AG04450 (cell line): Measurements from ENCODE around the gene STIP1. TPM values are rescaled to one million over a fixed set of nuclear protein-coding genes. Genes with fewer than 3 reads are reported as not detected.
A peak's percentile ranks its signal among the peaks of the same experiment; 100 is the strongest.

Experiments
- CTCF ChIA-PET: fragments of 300-600, 350-600 bp; formaldehyde crosslinking; extraction: SDS; loops from one replicate; lab custom pipeline; 2022; ENCODE audit warnings: antibody characterized with exemption, inconsistent platforms; lab: Charles Lee
- POLR2A ChIA-PET: fragments of 350-600 bp; formaldehyde crosslinking; extraction: SDS; loops from one replicate; lab custom pipeline; 2021; ENCODE audit warnings: antibody characterized with exemption, inconsistent platforms; lab: Yijun Ruan, JAX
- DNase-seq: peaks from one replicate; pipeline ENCODE4 v3.0.0-alpha.2; 2011; ENCODE audit warnings: low read depth, low spot score
- H3K27ac ChIP-seq: one replicate; pipeline ENCODE4 v1.5.1; 2012; ENCODE audit warnings: low read depth, low read length, control low read depth
- H3K27me3 ChIP-seq: one replicate; pipeline ENCODE4 v1.6.0; 2012; ENCODE audit warnings: low read length; ENCODE audit not compliant: control insufficient read depth, insufficient read depth
- H3K4me3 ChIP-seq: 2 replicates; pipeline ENCODE4 v1.5.1; 2011; ENCODE audit warnings: mild to moderate bottlenecking, low read depth, low read length, control low read depth
- H3K9me3 ChIP-seq: 2 replicates; pipeline ENCODE4 v1.5.1; 2012; ENCODE audit warnings: low read length; ENCODE audit not compliant: control insufficient read depth, insufficient read depth
- CTCF ChIP-seq: IDR thresholded peaks from 2 replicates; pipeline ENCODE4 v1.5.1; 2011; ENCODE audit warnings: low read depth, low read length, control low read depth, inconsistent platforms
- polyA plus RNA-seq: library from polyadenylated mRNA; depleted of rRNA; stranded (reverse); fragments of >200 nt; gene quantifications from 2 replicates; pipeline ENCODE4 v1.2.3, GENCODE V29; 2011

STIP1 gene
- polyA plus RNA-seq, 1 experiment: 171 TPM

- TF ChIP-seq CTCF: no peak
- ChIA-PET CTCF (no interaction called here), POLR2A (no interaction called here)
- Histone ChIP-seq H3K27me3 (no peaks in the 10 kb centered on the region), H3K4me3 (no peak overlapping the region), H3K27ac (no peak overlapping the region), H3K9me3 (peaks cover 4% of the 10 kb centered on the region; the same call in 1 of the 2 replicates)
- no peak for DNase-seq
These were observed 51.5 kb downstream of the STIP1 start for GRCh38 chr11:64237484-64237951.

GRCh38 chr11:64238076-64238475 lies 52.1 kb downstream of the STIP1 start:
- H3K4me3 ChIP-seq: no peak overlapping the region
- TF ChIP-seq CTCF: no peak
- DNase-seq: no peak
- no peaks in the 10 kb centered on the region for H3K27me3 ChIP-seq
- no peak overlapping the region for H3K27ac ChIP-seq
- ChIA-PET CTCF (no interaction called here), POLR2A (interaction anchor here (0.6 kb wide), 1 partner anchor 243 kb away, joined by 3 read pairs; no protein-coding TSS in a partner anchor)
- peaks cover 4% of the 10 kb centered on the region; the same call in 1 of the 2 replicates for H3K9me3 ChIP-seq

- Histone ChIP-seq H3K27me3 (no peaks in the 10 kb centered on the region), H3K27ac (no peak overlapping the region), H3K4me3 (no peak overlapping the region), H3K9me3 (peaks cover 4% of the 10 kb centered on the region; the same call in 1 of the 2 replicates)
- ChIA-PET POLR2A (no interaction called here), CTCF (interaction anchor here (1.4 kb wide), 1 partner anchor 66 kb away, joined by 3 read pairs; no protein-coding TSS in a partner anchor)
- TF ChIP-seq CTCF: no peak
- no peak for DNase-seq
These were observed 53.0 kb downstream of the STIP1 start for GRCh38 chr11:64238999-64239398.

GRCh38 chr11:64239662-64240434 lies 53.9 kb downstream of the STIP1 start:
- H3K27me3 ChIP-seq: no peaks in the 10 kb centered on the region
- peak overlapping the region; percentile 77 for H3K4me3 ChIP-seq
- peaks cover 4% of the 10 kb centered on the region; the same call in 1 of the 2 replicates for H3K9me3 ChIP-seq
- CTCF ChIA-PET: interaction anchor here (1.2 to 1.4 kb wide), 2 partner anchors 11 to 65 kb away, joined by 3 read pairs; partner anchors contain the start of gene PLCB3
- no peak for TF ChIP-seq CTCF
- no peak for DNase-seq
- H3K27ac ChIP-seq: peak overlapping the region; percentile 94
- POLR2A ChIA-PET: no interaction called here
